WTC11 (cell line): ENCODE results near the gene PUM1.

Source experiments
- NFE2L1 ChIP-seq: sonication (generic); formaldehyde crosslinking; IDR thresholded peaks from 2 replicates; pipeline ENCODE4 v1.8.1; 2023; ENCODE audit warnings: missing genetic modification reagents
- NFYB ChIP-seq: sonication (generic); formaldehyde crosslinking; conservative IDR thresholded peaks from 2 replicates; pipeline ENCODE4 v1.8.0; 2022; ENCODE audit warnings: low read depth, missing genetic modification reagents
- NR2C2 ChIP-seq: sonication (generic); formaldehyde crosslinking; IDR thresholded peaks from 2 replicates; pipeline ENCODE4 v1.8.0; 2022; ENCODE audit warnings: mild to moderate bottlenecking, missing genetic modification reagents
- RELA ChIP-seq: sonication (generic); formaldehyde crosslinking; IDR thresholded peaks from 2 replicates; pipeline ENCODE4 v1.8.1; 2022; ENCODE audit warnings: missing genetic modification reagents, mild to moderate bottlenecking, borderline replicate concordance
- TF ChIP-seq, protein P1 (sequence below): fragments of 200-600 bp; IDR thresholded peaks from 2 replicates; pipeline ENCODE4 v1.8.0; 2022; ENCODE audit warnings: antibody characterized with exemption
- TF ChIP-seq, protein P2 (sequence below): sonication (generic); formaldehyde crosslinking; IDR thresholded peaks from 2 replicates; pipeline ENCODE4 v1.8.0; 2022; ENCODE audit warnings: mild to moderate bottlenecking, missing genetic modification reagents
- TF ChIP-seq, protein P3 (sequence below): sonication (generic); formaldehyde crosslinking; IDR thresholded peaks from 2 replicates; pipeline ENCODE4 v1.8.1; 2023; ENCODE audit warnings: mild to moderate bottlenecking, missing genetic modification reagents
- TF ChIP-seq, protein P4 (sequence below): sonication (generic); formaldehyde crosslinking; IDR thresholded peaks from 2 replicates; pipeline ENCODE4 v1.8.1; 2023; ENCODE audit warnings: mild to moderate bottlenecking, missing genetic modification reagents, moderate library complexity
- TF ChIP-seq, protein P5 (sequence below): sonication (generic); formaldehyde crosslinking; conservative IDR thresholded peaks from 2 replicates; pipeline ENCODE4 v1.8.1; 2022; ENCODE audit warnings: mild to moderate bottlenecking, missing genetic modification reagents

DNA sequence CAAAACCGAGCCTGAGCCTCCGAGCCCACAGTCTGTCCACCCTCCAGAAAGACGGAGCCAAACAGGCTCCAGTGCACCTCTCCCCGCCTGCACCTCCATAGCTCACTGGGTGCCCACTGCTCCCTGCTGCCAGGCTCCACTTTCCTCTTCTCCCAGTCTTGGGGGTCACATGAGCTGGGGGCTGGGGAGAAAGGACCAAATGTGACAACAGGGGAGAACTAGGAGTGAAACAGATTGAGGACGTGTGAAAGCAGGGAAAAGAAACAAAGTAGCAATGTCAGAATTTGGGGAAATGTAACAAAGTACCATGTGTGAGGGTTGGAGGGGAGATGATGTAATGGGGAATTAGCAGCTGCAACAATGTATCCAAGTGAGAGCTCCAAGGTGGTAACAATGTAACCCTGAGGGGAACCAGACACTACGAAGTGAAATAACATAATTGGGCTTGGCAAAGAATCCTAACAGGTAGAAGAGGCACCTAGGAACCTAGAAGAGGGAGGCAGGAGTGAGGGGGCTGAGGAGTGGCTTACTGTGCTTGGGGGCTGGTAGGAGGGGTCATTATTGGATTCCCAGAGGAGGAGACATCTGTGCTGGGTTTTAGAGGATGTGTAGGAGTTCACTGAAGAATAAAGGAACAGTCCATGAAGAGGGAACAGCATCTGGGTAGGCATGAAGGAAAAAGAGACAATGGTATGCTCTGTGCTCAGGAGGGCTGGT, 169.4 kb downstream of the PUM1 start:
- TF ChIP-seq, protein P1, sequence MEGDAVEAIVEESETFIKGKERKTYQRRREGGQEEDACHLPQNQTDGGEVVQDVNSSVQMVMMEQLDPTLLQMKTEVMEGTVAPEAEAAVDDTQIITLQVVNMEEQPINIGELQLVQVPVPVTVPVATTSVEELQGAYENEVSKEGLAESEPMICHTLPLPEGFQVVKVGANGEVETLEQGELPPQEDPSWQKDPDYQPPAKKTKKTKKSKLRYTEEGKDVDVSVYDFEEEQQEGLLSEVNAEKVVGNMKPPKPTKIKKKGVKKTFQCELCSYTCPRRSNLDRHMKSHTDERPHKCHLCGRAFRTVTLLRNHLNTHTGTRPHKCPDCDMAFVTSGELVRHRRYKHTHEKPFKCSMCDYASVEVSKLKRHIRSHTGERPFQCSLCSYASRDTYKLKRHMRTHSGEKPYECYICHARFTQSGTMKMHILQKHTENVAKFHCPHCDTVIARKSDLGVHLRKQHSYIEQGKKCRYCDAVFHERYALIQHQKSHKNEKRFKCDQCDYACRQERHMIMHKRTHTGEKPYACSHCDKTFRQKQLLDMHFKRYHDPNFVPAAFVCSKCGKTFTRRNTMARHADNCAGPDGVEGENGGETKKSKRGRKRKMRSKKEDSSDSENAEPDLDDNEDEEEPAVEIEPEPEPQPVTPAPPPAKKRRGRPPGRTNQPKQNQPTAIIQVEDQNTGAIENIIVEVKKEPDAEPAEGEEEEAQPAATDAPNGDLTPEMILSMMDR = no peak
- TF ChIP-seq RELA (CRISPR knock-in tag) (no peak), NR2C2 (CRISPR knock-in tag) (no peak), NFE2L1 (CRISPR knock-in tag) (no peak), NFYB (CRISPR knock-in tag) (no peak)
- TF ChIP-seq, protein P2, sequence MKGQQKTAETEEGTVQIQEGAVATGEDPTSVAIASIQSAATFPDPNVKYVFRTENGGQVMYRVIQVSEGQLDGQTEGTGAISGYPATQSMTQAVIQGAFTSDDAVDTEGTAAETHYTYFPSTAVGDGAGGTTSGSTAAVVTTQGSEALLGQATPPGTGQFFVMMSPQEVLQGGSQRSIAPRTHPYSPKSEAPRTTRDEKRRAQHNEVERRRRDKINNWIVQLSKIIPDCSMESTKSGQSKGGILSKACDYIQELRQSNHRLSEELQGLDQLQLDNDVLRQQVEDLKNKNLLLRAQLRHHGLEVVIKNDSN (CRISPR knock-in tag) = no peak
- TF ChIP-seq, protein P3, sequence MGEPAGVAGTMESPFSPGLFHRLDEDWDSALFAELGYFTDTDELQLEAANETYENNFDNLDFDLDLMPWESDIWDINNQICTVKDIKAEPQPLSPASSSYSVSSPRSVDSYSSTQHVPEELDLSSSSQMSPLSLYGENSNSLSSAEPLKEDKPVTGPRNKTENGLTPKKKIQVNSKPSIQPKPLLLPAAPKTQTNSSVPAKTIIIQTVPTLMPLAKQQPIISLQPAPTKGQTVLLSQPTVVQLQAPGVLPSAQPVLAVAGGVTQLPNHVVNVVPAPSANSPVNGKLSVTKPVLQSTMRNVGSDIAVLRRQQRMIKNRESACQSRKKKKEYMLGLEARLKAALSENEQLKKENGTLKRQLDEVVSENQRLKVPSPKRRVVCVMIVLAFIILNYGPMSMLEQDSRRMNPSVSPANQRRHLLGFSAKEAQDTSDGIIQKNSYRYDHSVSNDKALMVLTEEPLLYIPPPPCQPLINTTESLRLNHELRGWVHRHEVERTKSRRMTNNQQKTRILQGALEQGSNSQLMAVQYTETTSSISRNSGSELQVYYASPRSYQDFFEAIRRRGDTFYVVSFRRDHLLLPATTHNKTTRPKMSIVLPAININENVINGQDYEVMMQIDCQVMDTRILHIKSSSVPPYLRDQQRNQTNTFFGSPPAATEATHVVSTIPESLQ (CRISPR knock-in tag) = no peak
- TF ChIP-seq, protein P4, sequence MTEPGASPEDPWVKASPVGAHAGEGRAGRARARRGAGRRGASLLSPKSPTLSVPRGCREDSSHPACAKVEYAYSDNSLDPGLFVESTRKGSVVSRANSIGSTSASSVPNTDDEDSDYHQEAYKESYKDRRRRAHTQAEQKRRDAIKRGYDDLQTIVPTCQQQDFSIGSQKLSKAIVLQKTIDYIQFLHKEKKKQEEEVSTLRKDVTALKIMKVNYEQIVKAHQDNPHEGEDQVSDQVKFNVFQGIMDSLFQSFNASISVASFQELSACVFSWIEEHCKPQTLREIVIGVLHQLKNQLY (CRISPR knock-in tag) = no peak
- TF ChIP-seq, protein P5, sequence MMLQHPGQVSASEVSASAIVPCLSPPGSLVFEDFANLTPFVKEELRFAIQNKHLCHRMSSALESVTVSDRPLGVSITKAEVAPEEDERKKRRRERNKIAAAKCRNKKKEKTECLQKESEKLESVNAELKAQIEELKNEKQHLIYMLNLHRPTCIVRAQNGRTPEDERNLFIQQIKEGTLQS (CRISPR knock-in tag) = no peak
